ENCODE data around the gene CSH2.
"Not testable (repeated sequence)": the region's sequence is repeated elsewhere in the genome, so short reads cannot be mapped to it uniquely, and the experiment has no call there.

CSH2 gene

DNA sequence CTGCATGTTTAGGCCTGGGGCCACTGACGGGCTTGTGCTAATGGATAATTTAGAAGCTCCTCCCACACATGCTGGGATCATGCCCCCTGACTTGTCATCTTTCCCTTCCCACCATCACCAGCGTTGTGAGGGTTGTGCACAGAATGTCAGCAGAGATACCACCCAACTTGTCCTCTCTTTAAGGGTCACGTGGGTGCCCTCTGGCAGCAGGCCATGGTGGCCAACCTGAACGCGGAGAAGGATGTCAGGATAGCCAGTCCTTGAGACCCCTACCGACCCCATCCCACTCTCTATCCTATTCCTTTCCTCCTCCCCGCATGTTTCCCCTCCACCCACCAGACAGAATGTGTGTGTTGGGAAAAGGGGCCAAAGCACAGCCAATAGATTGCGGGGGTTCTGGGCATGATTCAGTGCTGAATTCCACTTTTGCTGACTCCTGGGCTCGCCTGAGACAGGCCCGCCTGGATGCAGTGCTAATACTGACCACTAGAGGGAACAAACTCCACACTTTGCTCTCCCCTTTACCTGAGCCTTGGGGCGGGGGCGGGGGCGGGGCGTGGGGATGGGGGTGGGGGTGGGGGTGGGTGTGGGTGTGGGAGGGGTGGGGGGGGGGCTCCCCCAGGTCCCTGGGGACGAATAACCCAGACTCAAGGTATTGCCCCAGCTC, 8.6 kb upstream of the CSH2 start, which contains the start of gene GH2:
Gene GH2, minus strand, starts transcription at position 10 of the 667 bp plus-strand sequence. CDS start 143 bp downstream, outside the sequence.
- TF ChIP-seq, protein P1, sequence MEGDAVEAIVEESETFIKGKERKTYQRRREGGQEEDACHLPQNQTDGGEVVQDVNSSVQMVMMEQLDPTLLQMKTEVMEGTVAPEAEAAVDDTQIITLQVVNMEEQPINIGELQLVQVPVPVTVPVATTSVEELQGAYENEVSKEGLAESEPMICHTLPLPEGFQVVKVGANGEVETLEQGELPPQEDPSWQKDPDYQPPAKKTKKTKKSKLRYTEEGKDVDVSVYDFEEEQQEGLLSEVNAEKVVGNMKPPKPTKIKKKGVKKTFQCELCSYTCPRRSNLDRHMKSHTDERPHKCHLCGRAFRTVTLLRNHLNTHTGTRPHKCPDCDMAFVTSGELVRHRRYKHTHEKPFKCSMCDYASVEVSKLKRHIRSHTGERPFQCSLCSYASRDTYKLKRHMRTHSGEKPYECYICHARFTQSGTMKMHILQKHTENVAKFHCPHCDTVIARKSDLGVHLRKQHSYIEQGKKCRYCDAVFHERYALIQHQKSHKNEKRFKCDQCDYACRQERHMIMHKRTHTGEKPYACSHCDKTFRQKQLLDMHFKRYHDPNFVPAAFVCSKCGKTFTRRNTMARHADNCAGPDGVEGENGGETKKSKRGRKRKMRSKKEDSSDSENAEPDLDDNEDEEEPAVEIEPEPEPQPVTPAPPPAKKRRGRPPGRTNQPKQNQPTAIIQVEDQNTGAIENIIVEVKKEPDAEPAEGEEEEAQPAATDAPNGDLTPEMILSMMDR (IDR thresholded peaks at IDR 0.05; ENCODE audit: low read depth, low read length), result peak; percentile 68
- TF ChIP-seq, protein P2, sequence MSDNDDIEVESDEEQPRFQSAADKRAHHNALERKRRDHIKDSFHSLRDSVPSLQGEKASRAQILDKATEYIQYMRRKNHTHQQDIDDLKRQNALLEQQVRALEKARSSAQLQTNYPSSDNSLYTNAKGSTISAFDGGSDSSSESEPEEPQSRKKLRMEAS (IDR thresholded peaks at IDR 0.05; ENCODE audit: low read depth, low read length), result no peak
- no peak within 1 kb of the TSS for H3K4me3 ChIP-seq (ENCODE audit: low read depth, low read length)
- peak; percentile 48 for DNase-seq (ENCODE audit: low read depth)

DNA sequence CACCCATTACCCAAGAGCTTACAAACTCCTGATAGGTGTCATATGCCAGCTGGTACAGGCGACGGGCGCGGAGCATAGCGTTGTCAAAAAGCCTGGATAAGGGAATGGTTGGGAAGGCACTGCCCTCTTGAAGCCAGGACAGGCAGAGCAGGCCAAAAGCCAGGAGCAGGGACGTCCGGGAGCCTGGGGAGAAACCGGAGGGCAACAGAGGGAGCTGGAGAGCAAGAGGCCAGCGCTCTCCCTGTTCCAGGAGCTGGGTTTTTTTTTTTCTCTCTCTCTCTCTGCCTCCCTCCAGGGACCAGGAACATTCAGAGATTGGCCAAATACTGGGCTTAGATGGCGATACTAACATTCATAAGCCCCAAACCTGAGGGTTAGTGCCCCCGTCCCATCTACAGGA, 7.9 kb upstream of the CSH2 start:
- H3K4me3 ChIP-seq (ENCODE audit: low read depth, low read length); DNase-seq (ENCODE audit: low read depth): not testable (repeated sequence)

DNA sequence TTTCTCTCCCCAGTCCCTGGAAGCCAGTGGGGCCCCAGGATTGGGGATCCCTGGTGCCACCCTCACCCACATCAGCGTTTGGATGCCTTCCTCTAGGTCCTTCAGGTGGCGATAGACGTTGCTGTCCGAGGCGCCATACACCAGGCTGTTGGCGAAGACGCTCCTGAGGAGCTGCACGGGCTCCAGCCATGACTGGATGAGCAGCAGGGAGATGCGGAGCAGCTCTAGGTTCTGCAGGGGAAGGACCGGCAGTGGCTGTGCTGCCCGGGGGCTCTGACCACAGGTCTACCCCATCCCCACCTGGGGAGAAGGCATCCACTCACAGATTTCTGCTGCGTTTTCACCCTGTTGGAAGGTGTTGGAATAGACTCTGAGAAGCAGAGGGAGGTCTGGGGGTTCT, 7.2 kb upstream of the CSH2 start:
- no peak for DNase-seq (ENCODE audit: low read depth)
- H3K4me3 ChIP-seq (ENCODE audit: low read depth, low read length), result no peak overlapping the region
- no peak for TF ChIP-seq MYC (IDR thresholded peaks at IDR 0.05; ENCODE audit: low read depth, low read length)
- no peak for TF ChIP-seq POLR2A (IDR thresholded peaks at IDR 0.05; ENCODE audit: extremely low read depth, insufficient read length)
- TF ChIP-seq, protein P2 (IDR thresholded peaks at IDR 0.05; ENCODE audit: low read depth, low read length), result no peak

DNA sequence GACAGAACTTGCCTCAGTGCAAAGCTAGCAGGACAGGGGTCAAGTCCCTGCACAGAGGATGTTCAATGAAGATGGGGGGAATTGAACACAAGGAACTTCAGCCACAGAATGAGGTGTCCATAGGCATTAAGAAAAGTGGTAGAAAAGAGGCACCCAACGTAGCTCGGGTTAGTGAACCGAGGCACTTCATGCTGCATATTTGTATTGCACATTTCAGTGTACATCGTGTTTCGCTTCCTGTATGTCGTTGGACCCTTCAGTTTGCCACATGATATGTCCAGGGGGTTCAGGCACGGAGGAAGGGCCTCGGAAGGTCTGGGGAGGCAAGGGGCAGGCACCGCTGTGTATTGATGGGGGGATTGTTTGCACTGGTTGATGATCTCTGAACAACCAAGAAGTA, 4.9 kb upstream of the CSH2 start:
- not testable (repeated sequence) for DNase-seq (ENCODE audit: low read depth); H3K4me3 ChIP-seq (ENCODE audit: low read depth, low read length)

DNA sequence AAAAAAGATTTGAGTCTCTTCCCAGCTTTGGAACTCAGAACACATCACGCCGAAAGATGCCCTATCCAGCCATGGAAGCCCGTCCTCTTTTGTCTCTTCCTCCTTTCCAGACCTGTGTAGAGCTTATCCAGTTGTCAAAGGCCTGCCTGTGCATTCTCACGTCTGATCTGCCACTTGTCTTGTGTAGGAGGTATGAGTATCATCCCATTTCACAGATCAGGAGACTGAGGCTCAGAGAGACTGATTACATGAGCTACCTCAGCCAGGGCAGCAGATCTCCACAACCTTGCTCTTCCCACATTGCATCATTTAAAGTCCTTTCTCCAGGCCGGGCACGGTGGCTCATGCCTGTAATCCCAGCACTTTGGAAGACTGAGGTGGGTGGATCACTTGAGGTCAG, 1.2 kb upstream of the CSH2 start:
- not testable (repeated sequence) for DNase-seq (ENCODE audit: low read depth); H3K4me3 ChIP-seq (ENCODE audit: low read depth, low read length)

DNA sequence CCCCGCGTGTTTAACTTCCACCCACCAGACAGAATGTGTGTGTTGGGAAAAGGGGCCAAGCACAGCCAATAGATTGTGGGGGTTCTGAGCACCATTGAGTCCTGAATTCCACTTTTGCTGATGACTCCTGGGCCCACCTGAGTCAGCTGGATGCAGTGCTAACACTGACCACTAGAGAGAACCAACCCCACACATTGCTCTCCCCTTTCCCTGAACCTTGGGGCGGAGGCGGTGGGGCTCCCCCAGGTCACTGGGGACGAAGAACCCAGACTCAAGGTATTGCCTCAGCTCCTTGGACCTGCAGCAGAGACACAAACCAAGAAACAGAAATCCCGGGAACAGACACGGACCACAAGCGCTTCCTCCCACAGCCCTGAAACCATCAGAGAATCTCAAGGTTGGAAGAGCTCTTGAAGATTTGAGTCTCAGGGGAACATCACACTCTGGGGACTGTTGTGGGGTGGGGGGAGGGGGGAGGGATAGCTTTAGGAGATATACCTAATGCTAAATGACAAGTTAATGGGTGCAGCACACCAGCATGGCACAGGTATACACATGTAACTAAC, 667 bp upstream of the CSH2 start:
- DNase-seq (ENCODE audit: low read depth), result not testable (repeated sequence)

DNA sequence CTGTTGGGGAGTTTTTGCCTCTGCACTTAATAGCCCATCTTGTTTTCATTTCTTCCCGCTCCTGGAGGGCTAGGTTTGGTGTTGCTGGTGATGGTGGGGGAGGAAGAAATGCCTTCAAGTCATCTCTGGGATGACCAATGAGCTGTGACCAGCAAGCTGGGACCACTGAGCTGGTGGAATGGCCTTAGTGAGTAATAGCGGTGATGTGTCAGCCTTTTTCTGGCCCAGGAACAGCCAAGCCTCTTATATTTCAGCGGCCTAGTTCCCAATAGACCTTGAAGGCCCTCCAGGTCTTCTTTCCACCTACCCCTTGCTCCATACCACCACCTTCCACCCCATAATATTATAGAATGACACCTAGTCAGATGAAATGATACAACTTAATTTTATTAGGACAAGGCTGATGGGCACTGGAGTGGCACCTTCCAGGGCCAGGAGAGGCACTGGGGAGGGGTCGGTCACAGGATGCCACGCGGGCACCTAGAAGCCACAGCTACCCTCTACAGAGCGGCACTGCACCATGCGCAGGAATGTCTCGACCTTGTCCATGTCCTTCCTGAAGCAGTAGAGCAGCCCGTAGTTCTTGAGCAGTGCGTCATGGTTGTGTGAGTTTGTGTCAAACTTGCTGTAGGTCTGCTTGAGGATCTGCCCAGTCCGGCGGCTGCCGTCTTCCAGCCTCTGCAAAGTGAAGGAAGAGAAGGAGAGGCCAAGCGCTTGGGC, 1.7 kb downstream of the CSH2 start:
- not testable (repeated sequence) for H3K4me3 ChIP-seq (ENCODE audit: low read depth, low read length); DNase-seq (ENCODE audit: low read depth)

More for the DNA sequence above, 667 bp upstream of the CSH2 start:
- H3K4me3 ChIP-seq (ENCODE audit: low read depth, low read length), result not testable (repeated sequence)

DNA sequence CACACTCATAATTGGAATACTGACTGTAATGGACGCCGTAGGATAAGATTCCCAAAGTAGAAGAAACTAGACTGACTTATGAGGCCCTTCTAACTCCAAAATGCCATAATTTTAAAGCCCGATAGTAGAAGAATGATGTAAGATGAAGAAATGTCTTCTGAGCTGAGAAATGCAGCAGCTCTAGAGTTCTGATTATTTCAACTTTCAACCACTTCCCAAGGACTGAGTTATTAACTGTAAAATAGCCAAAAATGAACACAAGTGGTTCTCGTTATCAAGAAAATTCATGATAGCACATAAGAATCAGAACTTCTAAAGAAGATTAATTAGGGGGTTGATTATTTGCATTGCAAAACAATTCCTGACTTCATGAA, 3.2 kb downstream of the CSH2 start:
- DNase-seq (ENCODE audit: low read depth); H3K4me3 ChIP-seq (ENCODE audit: low read depth, low read length): not testable (repeated sequence)

DNA sequence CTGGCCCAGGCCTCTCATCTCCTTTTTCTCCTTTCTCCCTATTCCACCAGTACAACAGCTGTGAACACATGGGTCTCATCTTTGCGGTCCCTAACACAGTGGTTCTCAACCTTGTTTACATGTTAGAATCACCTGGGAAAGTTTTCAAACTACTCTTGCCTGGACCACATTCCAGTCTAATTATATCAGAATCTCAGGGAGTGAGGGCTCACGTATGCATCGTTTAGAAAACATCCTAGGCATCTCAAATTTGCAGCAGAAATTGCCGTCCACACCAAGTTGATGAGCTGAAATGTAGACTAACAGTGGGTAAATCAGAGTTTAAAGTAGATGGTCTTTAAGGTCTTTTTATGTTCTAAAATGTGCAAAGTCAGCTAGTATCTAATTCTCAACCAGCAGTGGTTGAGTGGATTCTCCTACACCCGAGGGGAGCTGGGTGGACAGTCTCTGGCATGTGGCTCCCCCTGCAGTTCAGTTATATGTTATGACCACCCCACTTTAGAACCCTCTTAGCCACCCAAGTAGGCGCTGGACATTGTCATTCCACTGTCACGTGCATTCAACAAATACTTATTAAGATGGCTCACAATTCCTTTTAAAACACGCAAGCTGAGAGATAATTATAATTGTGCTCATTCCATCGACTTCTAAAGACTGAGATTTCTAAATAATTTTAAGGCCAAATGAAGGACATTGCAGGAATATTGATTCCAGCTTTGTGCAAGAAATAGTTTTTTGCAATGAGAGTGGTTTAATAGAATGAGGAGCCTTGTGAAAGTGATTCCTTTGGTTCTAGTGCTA, 3.8 kb downstream of the CSH2 start:
- TF ChIP-seq, protein P1 (IDR thresholded peaks at IDR 0.05; ENCODE audit: low read depth, low read length), result peak; percentile 33
- not testable (repeated sequence) for H3K4me3 ChIP-seq (ENCODE audit: low read depth, low read length); DNase-seq (ENCODE audit: low read depth)

DNA sequence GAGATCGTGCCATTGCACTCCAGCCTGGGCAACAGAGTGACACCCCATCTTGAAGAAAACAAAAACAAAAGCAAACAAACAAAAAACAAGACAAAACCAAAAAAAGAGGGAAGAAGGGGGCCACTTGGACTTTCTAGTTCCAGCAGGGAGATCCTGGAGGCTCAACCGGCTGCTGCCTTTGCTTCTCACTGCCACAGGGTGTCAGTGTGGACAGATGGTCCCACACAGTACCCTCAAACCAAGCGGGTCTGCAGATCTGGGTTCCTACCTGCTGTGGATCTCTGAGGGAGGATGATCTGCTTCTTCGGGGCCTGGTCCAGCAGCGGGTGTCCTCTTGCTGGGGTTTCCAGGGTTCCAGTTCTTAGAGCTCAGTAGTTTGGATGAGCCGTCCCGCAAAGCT, 6.9 kb downstream of the CSH2 start:
- not testable (repeated sequence) for DNase-seq (ENCODE audit: low read depth)

More for the DNA sequence above, 6.9 kb downstream of the CSH2 start:
- not testable (repeated sequence) for H3K4me3 ChIP-seq (ENCODE audit: low read depth, low read length)

All from NB4 (cell line).